ENCODE results near the gene TGFBR3. TPM values are rescaled to one million over a fixed set of nuclear protein-coding genes. Genes with fewer than 3 reads are reported as not detected.

The TGFBR3 gene
- total RNA-seq, 1 experiment from 2014 or later, result 12.2 TPM

- no peak for TF ChIP-seq CTCF (IDR thresholded peaks at IDR 0.05; ENCODE audit: insufficient read depth in 1 of 2, low read depth in 1 of 2, low read length in 1 of 2, severe bottlenecking in 1 of 2, unreplicated experiment in 1 of 2)
- H3K4me1 ChIP-seq, result no peaks in the 10 kb centered on the region
- CTCF ChIA-PET, result no interaction called here
- peaks cover 5% of the 10 kb centered on the region for H3K36me3 Mint-ChIP-seq (ENCODE audit: insufficient read depth, unreplicated experiment)
- H3K27ac Mint-ChIP-seq (ENCODE audit: unreplicated experiment), result no peak overlapping the region
- H3K27me3 Mint-ChIP-seq (ENCODE audit: insufficient read depth, unreplicated experiment), result no peaks in the 10 kb centered on the region
- no peaks in the 10 kb centered on the region for H3K9me3 ChIP-seq
- POLR2A ChIA-PET, result no interaction called here
- no peak overlapping the region for H3K4me3 Mint-ChIP-seq (ENCODE audit: unreplicated experiment)
- no peaks in the 10 kb centered on the region for H3K9me3 Mint-ChIP-seq (ENCODE audit: unreplicated experiment)
- no peaks in the 10 kb centered on the region for H3K4me1 Mint-ChIP-seq (ENCODE audit: low read depth, unreplicated experiment)
- intact Hi-C loops (cut with micrococcal nuclease; ENCODE audit: unreplicated experiment), result no loop called here
- no peak overlapping the region for H3K4me3 ChIP-seq (ENCODE audit: low read depth, low read length)
- no TSS peak for BruUV-seq (replicated peaks)
- no peaks in the 10 kb centered on the region for H3K36me3 ChIP-seq (ENCODE audit: control insufficient read depth, insufficient read depth, low read length)
- no peaks in the 10 kb centered on the region for H3K27me3 ChIP-seq (replicated peaks; ENCODE audit: control insufficient read depth, insufficient read depth, low read length)
- no peak for DNase-seq
Measured at GRCh38 chr1:91807921-91808620, 77.9 kb downstream of the TGFBR3 start.

- no peaks in the 10 kb centered on the region for H3K9me3 Mint-ChIP-seq (ENCODE audit: unreplicated experiment)
- peaks cover 5% of the 10 kb centered on the region for H3K36me3 Mint-ChIP-seq (ENCODE audit: insufficient read depth, unreplicated experiment)
- ChIA-PET CTCF (no interaction called here), POLR2A (no interaction called here)
- H3K27me3 Mint-ChIP-seq (ENCODE audit: insufficient read depth, unreplicated experiment), result no peaks in the 10 kb centered on the region
- DNase-seq, result no peak
- BruUV-seq (replicated peaks), result no TSS peak
- Histone ChIP-seq H3K4me1 (no peaks in the 10 kb centered on the region), H3K9me3 (no peaks in the 10 kb centered on the region), H3K4me3 (ENCODE audit: low read depth, low read length) (no peak overlapping the region), H3K27me3 (replicated peaks; ENCODE audit: control insufficient read depth, insufficient read depth, low read length) (no peaks in the 10 kb centered on the region), H3K36me3 (ENCODE audit: control insufficient read depth, insufficient read depth, low read length) (no peaks in the 10 kb centered on the region)
- intact Hi-C loops (cut with micrococcal nuclease; ENCODE audit: unreplicated experiment), result no loop called here
- no peak overlapping the region for H3K27ac Mint-ChIP-seq (ENCODE audit: unreplicated experiment)
- no peaks in the 10 kb centered on the region for H3K4me1 Mint-ChIP-seq (ENCODE audit: low read depth, unreplicated experiment)
- H3K4me3 Mint-ChIP-seq (ENCODE audit: unreplicated experiment), result no peak overlapping the region
- no peak for TF ChIP-seq CTCF (IDR thresholded peaks at IDR 0.05; ENCODE audit: insufficient read depth in 1 of 2, low read depth in 1 of 2, low read length in 1 of 2, severe bottlenecking in 1 of 2, unreplicated experiment in 1 of 2)
Measured at GRCh38 chr1:91806769-91807700, 78.9 kb downstream of the TGFBR3 start.

- Mint-ChIP-seq H3K4me3 (ENCODE audit: unreplicated experiment) (no peak overlapping the region), H3K4me1 (ENCODE audit: low read depth, unreplicated experiment) (no peaks in the 10 kb centered on the region), H3K27ac (ENCODE audit: unreplicated experiment) (no peak overlapping the region), H3K9me3 (ENCODE audit: unreplicated experiment) (no peaks in the 10 kb centered on the region), H3K27me3 (ENCODE audit: insufficient read depth, unreplicated experiment) (no peaks in the 10 kb centered on the region), H3K36me3 (ENCODE audit: insufficient read depth, unreplicated experiment) (peaks cover 5% of the 10 kb centered on the region)
- Histone ChIP-seq H3K27me3 (replicated peaks; ENCODE audit: control insufficient read depth, insufficient read depth, low read length) (no peaks in the 10 kb centered on the region), H3K9me3 (no peaks in the 10 kb centered on the region), H3K36me3 (ENCODE audit: control insufficient read depth, insufficient read depth, low read length) (no peaks in the 10 kb centered on the region), H3K4me1 (no peaks in the 10 kb centered on the region), H3K4me3 (ENCODE audit: low read depth, low read length) (no peak overlapping the region)
- no peak for DNase-seq
- ChIA-PET POLR2A (no interaction called here), CTCF (no interaction called here)
- intact Hi-C loops (cut with micrococcal nuclease; ENCODE audit: unreplicated experiment), result no loop called here
- no peak for TF ChIP-seq CTCF (IDR thresholded peaks at IDR 0.05; ENCODE audit: insufficient read depth in 1 of 2, low read depth in 1 of 2, low read length in 1 of 2, severe bottlenecking in 1 of 2, unreplicated experiment in 1 of 2)
- BruUV-seq (replicated peaks), result no TSS peak
Measured at GRCh38 chr1:91806181-91806768, 79.7 kb downstream of the TGFBR3 start.
